HL-60 (cell line): ENCODE data around the gene MCM3AP.

Experiments
- CTCF ChIP-seq: IDR thresholded peaks from one replicate; pipeline ENCODE4 v1.5.1; 2011; ENCODE audit warnings: low read length, control low read depth, inconsistent platforms; ENCODE audit not compliant: insufficient read depth
- GABPA ChIP-seq: IDR thresholded peaks from 2 replicates; pipeline ENCODE4 v1.6.1; 2012; ENCODE audit warnings: low read depth
- POLR2AphosphoS5 ChIP-seq: IDR thresholded peaks from 2 replicates; pipeline ENCODE4 v1.6.1; 2012; ENCODE audit warnings: low read depth
- REST ChIP-seq: IDR thresholded peaks from 2 replicates; pipeline ENCODE4 v1.6.1; 2012; ENCODE audit warnings: low read depth; ENCODE audit not compliant: insufficient replicate concordance
- SPI1 ChIP-seq: IDR thresholded peaks from 2 replicates; pipeline ENCODE4 v1.6.1; 2012; ENCODE audit warnings: low read depth, mild to moderate bottlenecking, borderline replicate concordance

- TF ChIP-seq CTCF: no peak
- TF ChIP-seq POLR2AphosphoS5: no peak
- no peak for TF ChIP-seq SPI1
- TF ChIP-seq REST: no peak
- no peak for TF ChIP-seq GABPA
Observed at GRCh38 chr21:46223217-46223616, 62.2 kb downstream of the MCM3AP start.
